Nephron progenitor cell (in vitro differentiated cells): Measurements from ENCODE around the gene CYB5R3.

Experiments used
- DNase-seq: peaks from one replicate; pipeline ENCODE4 v3.0.0; 2021
- H3K27ac Mint-ChIP-seq: 2 replicates; pipeline ENCODE4 v1.8.0; 2021; ENCODE audit warnings: mild to moderate bottlenecking, moderate library complexity, mixed read lengths
- H3K27me3 Mint-ChIP-seq: 2 replicates; pipeline ENCODE4 v1.8.0; 2021; ENCODE audit warnings: mild to moderate bottlenecking, low read depth, mixed read lengths; ENCODE audit not compliant: poor library complexity
- H3K36me3 Mint-ChIP-seq: 2 replicates; pipeline ENCODE4 v1.8.0; 2021; ENCODE audit warnings: low read depth, mixed read lengths
- H3K4me1 Mint-ChIP-seq: 2 replicates; pipeline ENCODE4 v1.8.0; 2021; ENCODE audit warnings: mixed read lengths
- H3K4me3 Mint-ChIP-seq: 2 replicates; pipeline ENCODE4 v1.8.0; 2021; ENCODE audit warnings: mild to moderate bottlenecking, moderate library complexity, mixed read lengths
- H3K9me3 Mint-ChIP-seq: 2 replicates; pipeline ENCODE4 v1.8.0; 2021; ENCODE audit warnings: mild to moderate bottlenecking, moderate library complexity, mixed read lengths
- TF ChIP-seq, protein P1 (sequence below): fragments of 200-600 bp; sonication (generic); IDR thresholded peaks from 2 replicates; pipeline ENCODE4 v1.5.0; 2021; ENCODE audit warnings: antibody characterized with exemption

Gene CYB5R3

DNA sequence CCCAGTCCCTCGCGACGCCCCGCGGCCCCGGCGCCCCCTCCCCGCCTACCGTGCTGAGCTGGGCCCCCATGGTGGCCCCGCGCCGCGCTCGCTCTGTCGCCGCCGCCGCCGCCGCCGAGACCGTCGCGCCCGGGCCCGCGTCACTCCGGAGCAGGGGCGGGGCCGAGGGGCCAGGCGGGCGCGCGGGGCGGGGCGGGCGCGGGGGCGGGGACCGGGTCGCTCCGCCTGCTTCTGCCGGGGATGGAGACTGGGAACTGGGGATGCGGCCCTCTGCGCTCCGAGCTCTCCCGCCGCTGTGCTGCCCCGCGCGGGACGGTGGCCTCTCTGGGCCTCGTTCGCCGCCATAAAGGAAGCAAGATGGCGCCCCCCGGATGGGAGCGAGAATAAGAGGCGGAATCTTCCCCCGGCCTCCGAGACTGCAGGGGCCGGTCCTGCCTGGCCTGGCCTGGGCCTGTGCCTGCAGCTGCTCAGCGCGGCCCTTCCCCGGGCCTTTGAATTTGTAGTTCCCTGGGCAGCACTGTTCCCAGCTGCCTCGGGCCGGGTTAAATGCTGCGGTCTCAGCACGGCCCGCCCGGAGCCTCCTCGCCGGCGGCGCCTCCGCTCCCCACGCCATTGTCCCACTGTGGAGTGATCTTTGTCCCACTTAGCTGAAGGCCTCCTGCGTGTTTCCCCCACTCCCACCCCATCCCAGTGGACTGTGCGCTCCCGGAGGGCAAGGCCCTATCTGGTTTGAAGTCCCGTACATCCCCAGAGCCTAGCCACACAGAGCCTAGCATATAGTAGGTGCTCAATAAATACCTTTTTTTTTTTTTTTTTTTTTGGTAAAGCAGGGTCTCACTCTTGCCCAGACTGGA is at the start of gene CYB5R3:
CYB5R3 (minus strand) TSS at position 147 of the 854 bp plus-strand sequence; CDS start at position 70, 77 bp downstream.
- H3K4me3 Mint-ChIP-seq = peak within 1 kb of the TSS; percentile 98
- H3K27me3 Mint-ChIP-seq = peaks cover under 1% of the 10 kb centered on the region
- peaks cover 65% of the 10 kb centered on the region for H3K4me1 Mint-ChIP-seq
- TF ChIP-seq, protein P1, sequence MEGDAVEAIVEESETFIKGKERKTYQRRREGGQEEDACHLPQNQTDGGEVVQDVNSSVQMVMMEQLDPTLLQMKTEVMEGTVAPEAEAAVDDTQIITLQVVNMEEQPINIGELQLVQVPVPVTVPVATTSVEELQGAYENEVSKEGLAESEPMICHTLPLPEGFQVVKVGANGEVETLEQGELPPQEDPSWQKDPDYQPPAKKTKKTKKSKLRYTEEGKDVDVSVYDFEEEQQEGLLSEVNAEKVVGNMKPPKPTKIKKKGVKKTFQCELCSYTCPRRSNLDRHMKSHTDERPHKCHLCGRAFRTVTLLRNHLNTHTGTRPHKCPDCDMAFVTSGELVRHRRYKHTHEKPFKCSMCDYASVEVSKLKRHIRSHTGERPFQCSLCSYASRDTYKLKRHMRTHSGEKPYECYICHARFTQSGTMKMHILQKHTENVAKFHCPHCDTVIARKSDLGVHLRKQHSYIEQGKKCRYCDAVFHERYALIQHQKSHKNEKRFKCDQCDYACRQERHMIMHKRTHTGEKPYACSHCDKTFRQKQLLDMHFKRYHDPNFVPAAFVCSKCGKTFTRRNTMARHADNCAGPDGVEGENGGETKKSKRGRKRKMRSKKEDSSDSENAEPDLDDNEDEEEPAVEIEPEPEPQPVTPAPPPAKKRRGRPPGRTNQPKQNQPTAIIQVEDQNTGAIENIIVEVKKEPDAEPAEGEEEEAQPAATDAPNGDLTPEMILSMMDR = no peak
- no peak within 1 kb of the TSS for H3K27ac Mint-ChIP-seq
- peak; percentile 90 for DNase-seq
- no peaks in the 10 kb centered on the region for H3K9me3 Mint-ChIP-seq
- H3K36me3 Mint-ChIP-seq = no peaks in the 10 kb centered on the region

DNA sequence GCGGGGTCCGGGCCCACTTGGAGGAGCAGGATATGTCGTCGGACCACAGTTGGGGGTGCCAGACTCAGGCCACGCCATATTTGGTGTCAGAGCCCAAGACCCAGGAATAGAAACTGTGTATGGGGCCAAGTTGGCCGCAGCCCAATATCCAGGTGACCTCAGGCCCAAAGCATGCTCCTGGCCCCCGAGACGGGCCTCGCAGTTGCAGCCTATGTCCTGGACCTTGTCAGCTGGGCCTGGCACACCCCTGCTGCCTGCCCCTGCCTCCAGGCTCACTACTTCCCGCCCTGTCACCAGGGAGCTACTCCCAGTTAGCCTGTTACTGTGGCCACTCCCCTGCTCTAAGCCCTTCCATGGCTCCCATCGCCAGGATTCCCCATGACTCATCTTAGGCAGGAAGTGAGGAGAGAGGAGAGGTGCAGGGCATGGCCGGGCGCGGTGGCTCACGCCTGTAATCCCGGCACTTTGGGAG is 48.4 kb upstream of the CYB5R3 start:
- Mint-ChIP-seq H3K4me1 (peaks cover 32% of the 10 kb centered on the region), H3K36me3 (no peaks in the 10 kb centered on the region), H3K9me3 (no peaks in the 10 kb centered on the region), H3K27ac (peak overlapping the region; percentile 29), H3K27me3 (no peaks in the 10 kb centered on the region), H3K4me3 (no peak overlapping the region)
- TF ChIP-seq, protein P1 = no peak
- DNase-seq = no peak

DNA sequence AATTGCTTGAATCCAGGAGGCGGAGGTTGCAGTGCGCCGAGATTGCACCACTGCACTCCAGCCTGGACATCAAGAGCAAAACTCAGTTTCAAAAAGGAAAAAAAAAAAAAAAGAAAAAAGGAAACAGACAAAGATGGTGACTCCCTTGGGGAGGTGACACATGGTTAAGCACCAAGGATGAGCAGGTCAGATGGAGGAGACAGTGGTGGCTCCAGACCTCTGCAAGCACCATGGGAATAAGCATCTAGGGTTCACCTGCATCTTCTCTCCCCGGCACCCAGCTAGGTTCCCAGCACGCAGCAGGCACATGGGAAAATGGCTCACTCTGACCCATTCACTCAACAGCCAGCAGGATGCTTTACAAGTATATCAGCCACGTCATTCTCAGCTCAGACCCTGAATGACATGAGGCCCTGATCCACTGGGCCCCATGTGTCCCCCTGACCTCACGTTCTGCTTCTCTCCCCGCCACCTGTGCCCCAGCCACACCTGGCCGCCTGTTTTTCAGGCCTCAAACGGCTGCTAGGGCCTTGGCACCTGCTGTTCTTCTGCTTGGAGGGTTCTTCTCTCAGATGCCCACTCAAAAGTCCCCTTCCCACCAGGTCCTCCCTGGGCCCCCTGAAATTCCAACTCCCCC is 47.3 kb upstream of the CYB5R3 start:
- Mint-ChIP-seq H3K36me3 (no peaks in the 10 kb centered on the region), H3K27ac (peak overlapping the region; percentile 59), H3K27me3 (no peaks in the 10 kb centered on the region), H3K4me3 (no peak overlapping the region), H3K4me1 (peaks cover 32% of the 10 kb centered on the region), H3K9me3 (no peaks in the 10 kb centered on the region)
- no peak for DNase-seq
- TF ChIP-seq, protein P1 = no peak

DNA sequence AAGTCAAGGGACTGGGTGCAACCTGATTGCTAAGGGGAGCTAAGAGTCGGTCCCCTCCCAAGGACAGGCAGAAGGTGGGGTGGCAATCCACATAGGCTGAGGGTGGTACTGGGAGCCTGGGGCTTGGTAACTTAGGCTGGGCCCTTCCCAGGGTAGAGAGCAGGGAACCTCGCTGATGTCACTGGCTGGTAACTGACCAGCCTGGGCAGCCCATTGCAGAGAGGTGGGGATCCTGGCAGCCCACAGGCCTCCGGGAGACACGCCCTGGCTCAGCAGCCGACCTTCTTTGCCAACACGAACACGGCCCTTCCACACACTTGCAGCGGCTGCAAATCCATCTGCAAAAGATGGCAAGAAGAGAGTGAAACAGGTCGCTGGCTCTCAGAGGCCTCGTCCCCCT is 46.1 kb upstream of the CYB5R3 start:
- H3K36me3 Mint-ChIP-seq = no peaks in the 10 kb centered on the region
- TF ChIP-seq, protein P1 = no peak
- no peak overlapping the region for H3K27ac Mint-ChIP-seq
- H3K4me3 Mint-ChIP-seq = no peak overlapping the region
- no peaks in the 10 kb centered on the region for H3K9me3 Mint-ChIP-seq
- H3K27me3 Mint-ChIP-seq = no peaks in the 10 kb centered on the region
- peaks cover 32% of the 10 kb centered on the region for H3K4me1 Mint-ChIP-seq
- DNase-seq = no peak

DNA sequence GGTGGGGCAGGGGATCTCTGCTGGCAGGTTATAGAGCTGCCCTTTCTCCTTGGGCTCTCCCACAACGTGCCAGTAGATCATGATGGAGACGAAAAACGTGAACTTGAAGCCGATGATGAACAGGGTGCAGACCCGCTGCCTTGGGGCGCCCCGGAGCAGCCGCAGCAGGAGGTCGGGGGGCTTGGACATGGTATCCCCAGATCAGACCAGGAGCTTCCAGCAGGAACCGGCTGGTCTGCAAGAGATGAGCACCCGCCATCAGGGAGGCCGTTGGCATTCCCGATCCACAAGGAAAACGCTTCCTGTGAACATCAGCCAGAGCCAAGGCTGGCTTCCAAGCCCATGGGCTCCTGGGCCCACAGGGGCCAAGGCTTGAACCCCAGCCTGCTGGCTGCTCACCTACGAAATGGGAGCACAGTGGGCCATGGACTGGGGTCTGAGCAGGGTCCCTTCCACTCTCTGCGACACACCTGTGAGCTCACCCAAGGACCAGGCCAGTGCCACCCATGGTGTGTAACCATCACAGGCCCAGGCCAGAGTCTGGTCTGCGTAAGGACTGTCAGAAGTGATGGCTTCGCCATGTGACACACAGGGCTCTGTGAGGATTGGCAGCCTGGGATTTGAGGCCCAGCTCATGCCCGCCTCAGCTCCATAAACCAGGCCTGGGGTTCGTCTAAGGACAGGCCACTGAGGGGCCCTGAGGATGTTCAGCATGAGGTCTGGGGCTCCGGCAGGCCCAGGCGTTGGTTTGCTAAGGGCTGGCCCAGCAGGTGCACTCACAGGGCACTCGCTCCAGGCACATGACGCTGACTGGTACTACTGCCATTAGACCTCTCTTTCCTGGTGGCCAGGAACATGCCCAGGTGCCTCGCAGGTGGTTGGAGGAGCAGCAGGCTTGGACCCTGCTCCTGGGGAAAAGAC is 44.8 kb upstream of the CYB5R3 start:
- TF ChIP-seq, protein P1 = no peak
- H3K4me3 Mint-ChIP-seq = no peak overlapping the region
- H3K27ac Mint-ChIP-seq = no peak overlapping the region
- H3K4me1 Mint-ChIP-seq = peaks cover 37% of the 10 kb centered on the region
- no peaks in the 10 kb centered on the region for H3K27me3 Mint-ChIP-seq
- no peaks in the 10 kb centered on the region for H3K36me3 Mint-ChIP-seq
- no peaks in the 10 kb centered on the region for H3K9me3 Mint-ChIP-seq
- no peak for DNase-seq
